Suprapubic skin (tissue), 4 donors: Measurements from ENCODE around the gene AQP5. TPM values are rescaled to one million over a fixed set of nuclear protein-coding genes. Genes with fewer than 3 reads are reported as not detected.

Experiments
- DNase-seq, 2 donors: peaks; one replicate each; pipeline ENCODE4 v3.0.0-alpha.2; 2019; ENCODE audit warnings: low spot score in 2 of 2
- H3K27ac ChIP-seq: fragments of 200-600 bp; sonication (generic); one replicate; pipeline ENCODE4 v1.5.1; 2019
- H3K27me3 ChIP-seq: fragments of 200-600 bp; sonication (generic); one replicate; pipeline ENCODE4 v1.5.1; 2019
- H3K36me3 ChIP-seq: fragments of 200-600 bp; sonication (generic); one replicate; pipeline ENCODE4 v1.5.1; 2019
- H3K4me1 ChIP-seq: fragments of 200-600 bp; sonication (generic); one replicate; pipeline ENCODE4 v1.5.1; 2019
- H3K4me3 ChIP-seq: fragments of 200-600 bp; sonication (generic); one replicate; pipeline ENCODE4 v1.5.1; 2019; ENCODE audit warnings: mild to moderate bottlenecking
- H3K9me3 ChIP-seq: fragments of 200-600 bp; sonication (generic); one replicate; pipeline ENCODE4 v1.5.1; 2019
- CTCF ChIP-seq, 2 donors: fragments of 200-600 bp in 1 of 2; fragments of 450-650 bp in 1 of 2; sonication (generic) in 1 of 2; IDR thresholded peaks; one replicate each; pipeline ENCODE4 v1.5.1; 2016 to 2019; ENCODE audit warnings: antibody characterized with exemption in 2 of 2, mild to moderate bottlenecking in 1 of 2, moderate library complexity in 1 of 2
- EP300 ChIP-seq: sonication (generic); formaldehyde crosslinking; IDR thresholded peaks from one replicate; pipeline ENCODE4 v1.6.1; 2017; ENCODE audit warnings: antibody characterized with exemption
- POLR2A ChIP-seq, 2 donors: fragments of 450-650 bp; IDR thresholded peaks; one replicate each; pipeline ENCODE4 v1.6.1; 2017; ENCODE audit warnings: antibody characterized with exemption in 2 of 2, mild to moderate bottlenecking in 2 of 2, moderate library complexity in 2 of 2
- POLR2AphosphoS5 ChIP-seq, 3 donors: sonication (generic); formaldehyde crosslinking; IDR thresholded peaks; one replicate each; pipeline ENCODE4 v1.6.1; 2017; ENCODE audit warnings: antibody characterized with exemption in 3 of 3
- WGBS: methylation state at CpG from one replicate; pipeline ENCODE4 v1.1.5; 2018; 5-methylcytosine and 5-hydroxymethylcytosine counted together
- total RNA-seq, 4 donors: library from RNA; depleted of rRNA; stranded (reverse); fragments of >200 nt; gene quantifications; one replicate each; pipeline ENCODE4 v1.1.0, GENCODE V29; 2016

The AQP5 gene
- total RNA-seq, 4 donors from 2014 or later, result 128 to 258 (median 196) TPM

- WGBS, result 91% methylated on average over 13 of the region's 13 CpGs
- no peak for TF ChIP-seq CTCF (IDR thresholded peaks at IDR 0.05)
- TF ChIP-seq POLR2A (IDR thresholded peaks at IDR 0.05), result no peak
- no peak for TF ChIP-seq POLR2AphosphoS5 (IDR thresholded peaks at IDR 0.05)
- TF ChIP-seq EP300, result no peak
Measured at GRCh38 chr12:49948866-49949845, 12.5 kb upstream of the AQP5 start.

GRCh38 chr12:49949866-49950265 is 11.8 kb upstream of the AQP5 start:
- no peak for TF ChIP-seq CTCF (IDR thresholded peaks at IDR 0.05)
- no peak for TF ChIP-seq EP300
- TF ChIP-seq POLR2A (IDR thresholded peaks at IDR 0.05), result no peak
- TF ChIP-seq POLR2AphosphoS5 (IDR thresholded peaks at IDR 0.05), result no peak

More at GRCh38 chr12:49948866-49949845, 12.5 kb upstream of the AQP5 start:
- no peak overlapping the region for H3K27ac ChIP-seq
- H3K27me3 ChIP-seq, result peaks cover 4% of the 10 kb centered on the region
- H3K36me3 ChIP-seq, result no peaks in the 10 kb centered on the region
- DNase-seq, result no peak
- peaks cover 10% of the 10 kb centered on the region for H3K4me1 ChIP-seq
- H3K4me3 ChIP-seq, result no peak overlapping the region
- no peaks in the 10 kb centered on the region for H3K9me3 ChIP-seq

GRCh38 chr12:49950273-49951251 is 11.1 kb upstream of the AQP5 start, which contains the start of gene AQP2:
Gene AQP2 (plus strand): TSS chr12:49950737. CDS start chr12:49950831, 94 bp downstream.
- Histone ChIP-seq H3K27me3 (peaks cover 17% of the 10 kb centered on the region), H3K4me1 (peaks cover 12% of the 10 kb centered on the region), H3K27ac (no peak within 1 kb of the TSS), H3K9me3 (no peaks in the 10 kb centered on the region), H3K4me3 (no peak within 1 kb of the TSS), H3K36me3 (no peaks in the 10 kb centered on the region)
- 91% methylated on average over 28 of the region's 32 CpGs for WGBS
- no peak for TF ChIP-seq POLR2A (IDR thresholded peaks at IDR 0.05)
- no peak for TF ChIP-seq POLR2AphosphoS5 (IDR thresholded peaks at IDR 0.05)
- no peak for TF ChIP-seq CTCF (IDR thresholded peaks at IDR 0.05)
- no peak for TF ChIP-seq EP300
- DNase-seq, result no peak

More at GRCh38 chr12:49949866-49950265, 11.8 kb upstream of the AQP5 start:
- Histone ChIP-seq H3K4me3 (no peak overlapping the region), H3K27me3 (peaks cover 10% of the 10 kb centered on the region), H3K4me1 (peaks cover 10% of the 10 kb centered on the region), H3K27ac (no peak overlapping the region), H3K9me3 (no peaks in the 10 kb centered on the region), H3K36me3 (no peaks in the 10 kb centered on the region)
- no peak for DNase-seq
- 98% methylated on average over 3 of the region's 3 CpGs for WGBS

GRCh38 chr12:49951411-49952240 is 10.0 kb upstream of the AQP5 start:
- H3K27ac ChIP-seq, result no peak overlapping the region
- no peaks in the 10 kb centered on the region for H3K36me3 ChIP-seq
- peaks cover 28% of the 10 kb centered on the region for H3K27me3 ChIP-seq
- no peaks in the 10 kb centered on the region for H3K9me3 ChIP-seq
- no peak for DNase-seq
- TF ChIP-seq EP300 (no peak), POLR2A (IDR thresholded peaks at IDR 0.05) (no peak), CTCF (IDR thresholded peaks at IDR 0.05) (no peak)
- H3K4me3 ChIP-seq, result no peak overlapping the region
- H3K4me1 ChIP-seq, result peaks cover 7% of the 10 kb centered on the region
- WGBS, result 88% methylated on average over 14 of the region's 14 CpGs
